GM20000 (cell line): ENCODE results near the gene ZNRF3.

ENCODE experiments used
- DNase-seq: peaks from one replicate; pipeline ENCODE4 v3.0.0; 2012; ENCODE audit warnings: low spot score
- TF ChIP-seq, protein P1 (sequence below): IDR thresholded peaks from 2 replicates; pipeline ENCODE4 v1.5.1; 2012; ENCODE audit warnings: mild to moderate bottlenecking, control low read depth; ENCODE audit errors: extremely low read depth, missing control alignments

ZNRF3 gene

GRCh38 chr22:28910569-28911303, 27.4 kb downstream of the ZNRF3 start:
- TF ChIP-seq, protein P1, sequence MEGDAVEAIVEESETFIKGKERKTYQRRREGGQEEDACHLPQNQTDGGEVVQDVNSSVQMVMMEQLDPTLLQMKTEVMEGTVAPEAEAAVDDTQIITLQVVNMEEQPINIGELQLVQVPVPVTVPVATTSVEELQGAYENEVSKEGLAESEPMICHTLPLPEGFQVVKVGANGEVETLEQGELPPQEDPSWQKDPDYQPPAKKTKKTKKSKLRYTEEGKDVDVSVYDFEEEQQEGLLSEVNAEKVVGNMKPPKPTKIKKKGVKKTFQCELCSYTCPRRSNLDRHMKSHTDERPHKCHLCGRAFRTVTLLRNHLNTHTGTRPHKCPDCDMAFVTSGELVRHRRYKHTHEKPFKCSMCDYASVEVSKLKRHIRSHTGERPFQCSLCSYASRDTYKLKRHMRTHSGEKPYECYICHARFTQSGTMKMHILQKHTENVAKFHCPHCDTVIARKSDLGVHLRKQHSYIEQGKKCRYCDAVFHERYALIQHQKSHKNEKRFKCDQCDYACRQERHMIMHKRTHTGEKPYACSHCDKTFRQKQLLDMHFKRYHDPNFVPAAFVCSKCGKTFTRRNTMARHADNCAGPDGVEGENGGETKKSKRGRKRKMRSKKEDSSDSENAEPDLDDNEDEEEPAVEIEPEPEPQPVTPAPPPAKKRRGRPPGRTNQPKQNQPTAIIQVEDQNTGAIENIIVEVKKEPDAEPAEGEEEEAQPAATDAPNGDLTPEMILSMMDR: no peak
- DNase-seq: no peak

GRCh38 chr22:28911304-28911690, 27.9 kb downstream of the ZNRF3 start:
- DNase-seq: no peak
- TF ChIP-seq, protein P1: no peak

DNA sequence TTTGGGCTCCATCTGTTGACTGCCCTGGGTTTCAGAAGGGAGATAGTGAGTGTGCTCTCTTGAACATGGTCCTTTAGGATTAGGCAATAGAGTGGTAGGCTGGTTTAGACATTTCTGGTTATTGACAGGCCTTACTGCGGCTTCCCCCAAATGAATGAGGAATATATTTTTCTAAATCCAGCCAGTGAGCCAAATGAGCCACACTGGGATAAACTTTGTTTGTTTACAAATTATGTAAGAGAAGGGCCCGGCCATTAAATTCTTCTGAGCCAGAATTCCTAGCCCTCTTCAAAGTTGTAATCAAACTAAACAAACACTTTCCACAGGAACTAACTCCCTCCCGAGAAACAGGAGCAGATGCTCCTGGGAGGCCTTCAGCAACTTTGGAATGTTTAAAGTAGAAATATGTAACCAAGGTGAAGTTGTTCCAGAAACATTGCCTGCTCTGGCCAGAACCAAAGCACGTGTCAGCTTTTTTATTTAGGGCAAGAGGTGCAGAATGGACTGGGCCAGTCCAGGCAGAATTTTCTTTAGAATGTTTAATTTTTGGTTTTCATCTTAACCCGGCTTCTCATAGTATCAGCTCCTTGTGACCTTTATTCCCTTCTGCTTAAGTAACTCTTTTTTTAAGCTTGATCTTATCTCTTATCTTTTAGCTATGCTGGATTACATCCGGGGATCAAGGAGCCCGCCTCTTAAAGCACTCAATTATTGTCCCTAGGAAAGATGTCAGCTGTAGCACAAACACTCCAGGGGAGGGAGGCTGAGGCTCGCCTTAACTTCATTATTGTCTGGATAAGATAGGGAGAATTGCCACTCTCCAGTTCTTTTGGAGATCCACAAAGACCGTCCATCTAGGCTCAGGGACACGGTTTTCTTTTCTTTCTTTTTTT, 28.7 kb downstream of the ZNRF3 start:
- no peak for DNase-seq
- TF ChIP-seq, protein P1: no peak

DNA sequence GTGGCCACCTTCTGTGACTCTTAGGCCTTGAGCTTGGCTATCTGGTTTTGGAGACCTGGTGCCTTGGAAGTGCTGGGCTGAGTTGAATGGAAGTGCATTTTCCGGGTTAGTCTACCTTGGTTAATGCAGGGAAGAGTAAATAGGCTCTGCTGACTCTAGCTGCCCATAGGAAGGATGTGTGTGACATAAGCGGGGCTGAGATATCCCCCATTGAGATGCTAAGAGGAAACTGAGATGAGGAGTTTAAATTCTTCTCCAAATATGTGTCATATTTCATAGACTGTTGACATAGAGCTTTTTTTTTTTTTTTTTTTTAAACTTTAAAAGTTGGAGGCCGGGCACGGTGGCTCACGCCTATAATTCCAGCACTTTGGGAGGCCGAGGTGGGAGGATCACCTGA, 30.8 kb downstream of the ZNRF3 start:
- TF ChIP-seq, protein P1: no peak
- no peak for DNase-seq

- TF ChIP-seq, protein P1: no peak
- DNase-seq: no peak
These were observed 32.6 kb downstream of the ZNRF3 start for GRCh38 chr22:28915969-28916368.

DNA sequence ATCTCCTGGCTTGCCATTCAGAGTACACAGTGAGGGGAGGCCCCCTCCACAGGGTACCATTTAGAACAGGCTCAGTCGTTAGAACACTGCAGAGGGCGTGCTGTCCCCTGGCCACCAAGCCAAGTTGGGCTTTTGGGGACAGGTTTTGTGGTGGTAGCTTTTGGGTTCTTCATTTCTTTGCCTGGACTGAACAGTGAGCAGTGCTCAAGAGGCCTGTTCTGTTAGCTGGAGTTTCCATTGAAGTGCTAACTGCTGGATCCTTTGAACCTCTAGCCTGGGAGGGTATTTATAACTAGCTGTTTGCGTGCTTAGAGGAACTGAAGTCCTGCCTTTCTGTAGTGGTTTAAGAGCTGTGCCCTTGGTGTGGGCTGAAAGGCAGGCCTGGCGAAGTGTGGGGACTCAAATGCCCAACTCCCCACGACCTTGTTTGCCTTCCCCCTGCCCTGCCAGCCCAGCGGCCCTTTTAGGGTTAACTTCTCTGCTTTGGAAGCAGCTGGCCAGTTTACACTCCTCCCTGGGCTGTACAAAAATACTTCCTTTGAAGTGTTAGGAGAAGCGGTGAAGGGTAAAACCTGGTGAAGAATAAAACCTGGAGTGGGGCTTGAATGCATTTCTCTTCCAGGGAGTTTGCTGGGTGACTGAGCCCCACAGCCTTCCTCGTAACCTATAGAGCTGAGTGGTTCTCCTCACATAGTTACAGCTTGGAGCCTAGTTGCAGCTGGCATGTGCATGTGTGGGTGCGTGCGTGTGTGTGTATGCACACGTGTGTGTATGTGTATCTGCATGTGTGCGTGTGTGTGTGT, 34.6 kb downstream of the ZNRF3 start:
- no peak for DNase-seq

More for the DNA sequence above, 34.6 kb downstream of the ZNRF3 start:
- TF ChIP-seq, protein P1: no peak
